ENCODE measurements around the gene MAB21L3.

MAB21L3 gene

DNA sequence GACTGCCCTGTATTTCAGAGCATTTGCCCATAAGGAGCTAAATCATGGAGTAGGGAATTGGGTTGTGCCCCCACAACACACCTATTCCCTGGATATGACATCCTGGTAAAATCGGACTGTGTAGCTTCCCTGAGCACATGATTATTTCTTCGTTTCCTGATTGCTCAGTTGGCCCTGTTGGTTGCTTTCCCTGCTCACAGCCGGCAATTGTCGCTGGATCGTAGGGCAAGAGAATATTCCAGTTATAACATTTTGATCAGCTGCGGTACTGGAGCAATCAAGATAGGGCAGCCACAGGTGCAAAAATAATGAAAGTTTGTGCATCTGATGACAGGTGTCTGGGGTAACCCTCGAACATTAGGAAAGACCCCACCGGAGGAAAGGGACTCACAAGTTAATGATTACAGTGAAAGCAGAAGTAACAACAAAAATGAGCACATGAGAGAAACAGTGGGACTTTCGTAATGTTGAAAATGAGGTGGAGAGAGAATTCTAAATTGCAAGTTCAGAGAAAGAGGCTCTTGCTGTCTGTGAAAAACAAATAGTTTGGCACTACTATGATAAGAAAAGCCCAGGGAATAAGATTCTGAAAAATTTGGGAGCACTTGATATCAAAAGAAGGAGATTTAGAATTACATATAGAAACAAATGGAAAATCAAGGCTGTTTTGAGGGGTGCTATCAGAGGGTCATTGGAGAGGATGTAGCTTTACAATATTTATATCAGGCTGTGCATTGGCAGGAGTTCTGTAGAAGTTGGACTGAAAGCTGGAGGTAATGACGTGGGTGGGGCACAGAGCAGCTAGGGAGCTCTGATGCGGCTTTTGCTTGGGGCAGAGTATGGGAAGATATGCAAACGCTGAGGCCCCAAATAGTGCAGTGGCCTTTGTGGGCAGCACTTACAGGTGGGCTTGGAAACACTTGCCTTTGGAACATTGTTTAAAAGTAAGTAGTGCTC, at the start of gene MAB21L3:
TSS of gene MAB21L3 (plus strand) at position 833 of the 957 bp plus-strand sequence. CDS start 1,217 bp downstream, outside the sequence.
- peak within 1 kb of the TSS; percentile 94 for H3K27ac ChIP-seq
- DNase-seq (ENCODE audit: low read depth, low spot score) = no peak

DNA sequence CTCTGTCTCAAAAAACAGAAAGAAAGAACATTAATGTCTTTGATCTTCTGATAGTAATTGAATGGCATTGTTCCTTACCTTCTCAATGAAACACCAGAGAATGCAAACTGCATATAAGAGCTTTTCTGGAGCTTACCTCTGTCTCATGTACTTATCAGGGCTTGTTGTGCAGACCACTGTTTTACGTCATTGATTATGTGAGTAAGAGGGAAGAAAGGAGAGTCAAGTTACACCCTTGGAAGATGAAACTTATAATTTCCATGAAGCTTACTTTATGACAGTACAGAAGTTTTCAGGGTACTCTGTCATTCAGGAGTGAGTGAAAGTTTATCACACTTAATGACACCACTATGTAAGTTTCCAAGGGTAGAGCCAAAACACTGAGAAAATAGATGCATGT, 49.0 kb upstream of the MAB21L3 start:
- DNase-seq (ENCODE audit: low read depth, low spot score) = no peak
- H3K27ac ChIP-seq = peak overlapping the region; percentile 85

DNA sequence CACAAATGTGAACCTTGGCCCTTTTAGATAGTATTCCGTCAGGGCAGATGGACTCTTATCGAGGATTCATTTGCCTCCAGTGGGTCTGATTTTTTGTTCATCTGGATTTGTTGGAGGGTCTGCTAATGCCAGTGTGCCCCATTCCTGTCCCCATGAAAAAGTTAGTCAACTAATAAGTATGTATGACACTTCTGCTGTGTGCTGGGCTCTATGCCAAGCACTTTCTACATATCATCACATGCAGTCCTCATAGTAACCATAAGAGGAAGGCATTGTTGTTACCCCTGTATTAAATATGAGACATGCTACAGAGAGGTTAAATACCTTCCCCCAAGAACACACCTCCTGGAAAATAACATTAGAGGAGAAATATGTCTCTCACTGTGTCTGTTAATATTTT, 46.6 kb upstream of the MAB21L3 start:
- DNase-seq (ENCODE audit: low read depth, low spot score) = no peak
- H3K27ac ChIP-seq = peak overlapping the region; percentile 85

DNA sequence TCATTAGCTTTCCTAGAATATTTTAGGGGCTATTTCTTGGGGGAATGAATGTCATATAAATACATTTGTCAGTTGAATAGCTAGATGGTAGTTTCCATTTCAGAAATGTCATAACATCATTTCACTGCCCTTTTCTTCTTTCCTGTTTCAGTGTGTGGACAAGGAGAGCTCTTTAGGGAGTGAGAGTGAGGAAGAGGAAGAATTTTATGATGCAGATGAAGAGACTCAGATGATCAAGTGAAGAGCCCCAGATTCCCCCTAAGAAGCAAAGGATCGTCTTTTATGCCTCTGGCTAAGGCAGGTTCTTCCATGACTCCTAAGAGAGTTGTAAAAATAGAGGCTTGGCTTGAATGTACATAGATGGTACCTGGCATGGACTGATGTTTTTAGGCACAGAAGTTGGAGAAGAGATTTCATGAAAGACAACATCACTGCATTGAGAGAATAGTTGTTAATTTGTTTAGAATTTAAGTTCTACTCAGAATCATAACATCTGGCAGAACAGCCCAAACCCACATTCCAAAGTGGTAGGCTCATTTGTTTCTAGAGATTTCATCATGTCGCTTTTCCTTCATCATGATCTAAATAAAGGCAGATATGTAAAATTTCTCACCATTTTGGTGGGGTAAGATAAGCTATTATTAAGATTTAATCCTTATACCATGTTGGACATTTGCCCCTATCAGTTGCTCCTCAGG, 44.2 kb upstream of the MAB21L3 start:
- H3K27ac ChIP-seq = peak overlapping the region; percentile 85
- no peak for DNase-seq (ENCODE audit: low read depth, low spot score)

DNA sequence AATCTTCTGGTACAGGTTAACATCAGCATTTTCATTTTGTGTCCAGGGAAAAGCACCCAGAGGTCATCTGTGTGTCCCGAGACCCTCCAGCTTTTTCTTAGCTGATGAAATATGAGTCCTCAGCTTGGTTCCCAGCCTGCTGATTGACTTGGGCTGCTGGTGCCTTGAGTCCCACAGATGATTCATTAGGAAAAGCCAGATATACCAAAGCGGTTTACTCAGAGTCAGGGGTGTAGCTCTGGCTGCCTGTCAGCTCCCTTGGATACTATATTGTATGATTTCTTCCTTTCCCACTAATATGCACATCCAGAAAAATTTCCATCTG, 43.7 kb upstream of the MAB21L3 start:
- H3K27ac ChIP-seq = peak overlapping the region; percentile 85
- no peak for DNase-seq (ENCODE audit: low read depth, low spot score)

DNA sequence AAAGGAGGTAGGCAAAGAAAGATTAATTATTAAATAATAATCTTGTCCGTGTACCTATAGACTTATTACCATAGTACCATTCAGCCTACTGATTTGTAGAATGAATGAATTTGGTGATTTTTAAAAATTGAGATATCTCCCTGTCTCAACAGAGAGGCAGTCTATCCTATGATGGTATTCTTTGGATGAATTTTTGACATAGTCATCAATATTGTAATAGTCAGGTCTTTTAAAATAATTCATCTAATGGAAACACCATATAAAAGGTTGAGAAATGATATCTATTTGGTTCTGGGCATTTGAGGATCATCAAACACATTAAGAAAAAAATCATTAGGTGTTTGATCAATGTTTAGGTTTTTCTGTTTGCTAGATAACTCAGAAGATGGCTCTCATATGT, 35.6 kb upstream of the MAB21L3 start:
- H3K27ac ChIP-seq = peak overlapping the region; percentile 21
- DNase-seq (ENCODE audit: low read depth, low spot score) = no peak

DNA sequence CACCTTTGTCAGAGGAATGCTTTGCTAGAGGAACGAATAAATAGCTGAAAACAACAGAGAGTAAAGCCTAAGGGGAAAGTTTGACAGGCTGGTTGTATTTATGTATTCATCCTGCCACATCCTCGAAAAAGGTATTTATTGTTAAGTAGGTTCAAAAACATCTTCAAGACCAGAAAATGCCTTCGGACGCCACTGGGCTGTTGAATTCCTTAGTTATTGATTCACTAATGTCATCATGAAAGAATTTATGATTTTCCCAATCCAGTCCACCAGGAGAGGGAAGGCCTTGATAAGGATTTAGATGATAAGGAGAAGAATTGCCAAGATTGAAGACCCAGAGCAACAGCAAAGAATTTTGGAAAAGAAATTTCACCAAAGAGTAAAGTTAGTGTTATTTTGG, 35.2 kb upstream of the MAB21L3 start:
- DNase-seq (ENCODE audit: low read depth, low spot score) = no peak
- H3K27ac ChIP-seq = peak overlapping the region; percentile 21

DNA sequence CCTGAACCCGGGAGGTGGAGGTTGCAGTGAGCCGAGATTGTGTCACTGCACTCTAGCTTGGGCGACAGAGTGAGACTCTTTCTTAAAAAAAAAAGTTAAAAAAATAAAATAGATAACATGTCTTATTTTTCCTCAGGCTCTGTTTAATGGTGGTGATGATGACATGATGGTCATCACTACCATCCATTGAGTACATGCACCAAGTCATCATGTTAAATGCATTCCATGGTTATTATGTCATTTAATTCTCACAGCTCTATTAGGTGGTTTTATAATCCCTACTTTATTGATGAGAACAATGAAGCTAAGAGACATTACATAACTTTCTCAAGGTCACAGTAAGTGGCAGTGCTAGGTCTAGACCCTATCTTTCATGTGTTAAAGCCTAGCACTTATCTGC, 34.4 kb upstream of the MAB21L3 start:
- no peak for DNase-seq (ENCODE audit: low read depth, low spot score)
- H3K27ac ChIP-seq = peak overlapping the region; percentile 21

DNA sequence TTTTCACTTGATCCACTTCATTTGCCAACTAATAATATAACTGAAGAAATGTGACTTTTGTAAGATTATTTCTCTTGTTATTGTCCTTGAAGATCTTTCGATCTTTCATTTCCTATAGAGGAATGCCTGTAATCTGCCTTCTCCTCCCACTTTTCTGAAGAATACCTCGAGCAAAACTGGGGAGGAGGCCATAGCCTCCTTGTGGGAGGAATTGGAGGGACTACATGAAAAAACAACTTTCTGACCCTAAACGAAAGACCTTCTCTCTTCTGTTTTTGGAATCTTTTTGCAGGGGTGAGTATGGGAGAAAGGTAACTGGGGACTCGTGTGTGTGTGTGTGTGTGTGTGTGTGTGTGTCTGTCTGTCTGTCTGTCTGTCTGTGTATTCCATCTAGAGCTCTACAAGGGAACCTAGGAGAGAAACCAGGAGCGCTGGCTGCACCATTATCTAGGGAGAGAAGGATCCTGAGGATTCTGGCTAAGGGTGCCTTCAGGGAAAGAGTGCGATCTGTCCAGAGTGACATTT, 32.4 kb upstream of the MAB21L3 start:
- no peak for DNase-seq (ENCODE audit: low read depth, low spot score)

DNA sequence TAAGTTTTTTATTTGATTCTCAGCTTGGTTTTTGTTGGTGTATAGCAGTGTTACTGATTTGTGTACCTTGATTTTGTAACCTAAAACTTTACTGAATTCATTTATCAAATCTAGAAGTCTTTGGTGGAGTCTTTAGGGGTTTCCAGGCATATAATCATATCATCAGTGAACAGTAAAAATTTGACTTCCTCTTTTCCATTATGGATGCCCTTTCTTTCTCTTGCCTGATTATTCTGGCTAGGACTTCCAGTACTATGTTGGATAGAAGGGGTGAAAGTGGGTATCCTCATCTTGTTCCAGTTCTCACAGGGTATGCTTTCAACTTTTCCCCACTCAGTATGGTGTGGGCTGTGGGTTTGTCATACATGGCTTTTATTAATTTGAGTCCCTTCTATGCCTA, 23.6 kb upstream of the MAB21L3 start:
- DNase-seq (ENCODE audit: low read depth, low spot score) = no peak
- H3K27ac ChIP-seq = no peak overlapping the region

More for the DNA sequence above, 32.4 kb upstream of the MAB21L3 start:
- H3K27ac ChIP-seq = no peak overlapping the region

DNA sequence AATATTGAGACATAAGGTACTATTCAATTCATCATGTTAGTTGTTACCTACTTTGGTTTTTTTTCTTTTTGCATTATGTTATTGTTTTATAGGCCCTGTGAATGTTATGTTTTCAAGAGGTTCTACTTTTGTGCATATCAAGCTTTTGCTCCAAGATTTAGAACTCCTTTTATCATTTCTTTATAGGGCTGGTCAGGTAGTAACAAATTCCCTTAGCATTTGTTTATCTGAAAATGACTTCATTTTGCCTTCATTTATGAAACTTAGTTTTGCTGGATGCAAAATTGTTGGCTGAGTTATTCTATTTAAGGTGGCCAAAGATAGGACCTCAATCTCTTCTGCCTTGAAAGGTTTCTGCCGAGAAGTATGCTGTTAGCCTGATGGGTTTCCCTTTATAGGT, 21.3 kb upstream of the MAB21L3 start:
- DNase-seq (ENCODE audit: low read depth, low spot score) = no peak
- H3K27ac ChIP-seq = no peak overlapping the region

DNA sequence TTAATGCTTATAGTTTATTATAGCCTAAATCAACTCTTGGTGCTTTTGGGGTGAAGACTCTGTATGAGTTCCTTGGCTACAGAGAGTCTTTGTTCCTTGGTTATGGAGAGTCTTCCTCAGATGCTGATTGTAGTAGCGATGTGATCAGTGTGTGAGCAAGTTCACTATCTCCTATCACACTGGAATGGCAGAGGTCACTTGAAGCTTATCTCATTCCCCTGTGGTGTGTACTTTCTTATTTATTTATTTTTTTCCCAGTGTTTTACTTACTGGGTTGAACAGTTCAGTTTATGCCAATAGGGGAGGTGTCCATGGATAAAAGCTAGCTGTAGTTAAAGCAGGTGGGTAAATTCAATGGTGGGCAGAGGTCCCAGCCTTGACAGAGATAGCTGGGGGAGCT, 20.1 kb upstream of the MAB21L3 start:
- DNase-seq (ENCODE audit: low read depth, low spot score) = no peak
- no peak overlapping the region for H3K27ac ChIP-seq

DNA sequence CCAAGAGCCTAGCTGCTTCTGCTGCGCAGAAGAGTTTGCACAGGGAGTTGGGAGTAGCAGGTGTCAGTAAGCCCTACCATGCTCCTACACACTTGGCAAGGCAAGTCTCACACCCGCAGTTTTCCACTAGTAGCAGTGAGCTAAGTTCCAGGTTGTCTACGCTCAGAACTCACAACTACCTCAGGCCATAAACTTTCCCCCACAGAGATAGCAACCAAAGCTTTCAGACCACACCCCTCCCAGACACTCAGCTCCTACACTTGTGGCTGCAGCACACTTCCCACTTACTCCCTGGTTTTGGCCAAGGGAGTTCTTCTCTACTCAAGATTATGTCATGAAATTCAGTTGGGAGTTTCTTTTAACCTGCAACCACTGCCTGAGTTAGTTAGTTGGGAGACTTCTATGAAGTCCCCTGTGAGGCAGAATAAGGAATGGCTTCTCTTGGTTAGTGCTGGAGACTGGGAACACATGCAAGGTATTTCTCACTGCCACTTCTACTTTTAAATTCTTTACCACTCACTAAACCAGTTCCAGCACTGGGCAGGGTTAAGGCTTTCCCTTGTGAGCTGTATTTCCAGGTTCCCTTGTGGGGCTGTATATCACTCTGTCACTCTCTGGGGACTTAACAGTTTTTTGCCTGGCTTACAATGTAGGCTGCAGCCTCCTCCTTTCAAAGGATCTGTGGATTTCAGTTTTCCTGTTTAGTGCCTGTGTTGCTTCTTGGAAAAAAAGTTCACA, 18.3 kb upstream of the MAB21L3 start:
- no peak for DNase-seq (ENCODE audit: low read depth, low spot score)
- H3K27ac ChIP-seq = no peak overlapping the region

DNA sequence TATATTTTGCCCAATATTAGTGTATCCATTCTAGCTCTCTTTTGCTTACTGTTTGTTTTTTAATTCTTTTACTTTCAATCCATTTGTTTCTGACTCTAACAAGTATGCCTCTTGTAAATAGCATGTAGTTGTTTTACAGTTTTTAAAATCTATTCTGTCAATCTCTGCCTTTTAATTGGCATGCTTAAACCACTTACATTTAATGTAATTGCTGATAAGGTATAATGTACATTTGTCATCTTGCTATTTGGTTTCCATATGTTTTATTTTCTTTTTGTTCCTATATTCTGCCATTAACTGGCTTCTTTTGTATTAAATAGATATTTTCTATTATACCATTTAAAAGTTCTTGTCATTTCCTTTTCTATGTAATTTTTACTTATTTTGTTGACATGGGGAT, 16.2 kb upstream of the MAB21L3 start:
- H3K27ac ChIP-seq = no peak overlapping the region
- DNase-seq (ENCODE audit: low read depth, low spot score) = no peak

DNA sequence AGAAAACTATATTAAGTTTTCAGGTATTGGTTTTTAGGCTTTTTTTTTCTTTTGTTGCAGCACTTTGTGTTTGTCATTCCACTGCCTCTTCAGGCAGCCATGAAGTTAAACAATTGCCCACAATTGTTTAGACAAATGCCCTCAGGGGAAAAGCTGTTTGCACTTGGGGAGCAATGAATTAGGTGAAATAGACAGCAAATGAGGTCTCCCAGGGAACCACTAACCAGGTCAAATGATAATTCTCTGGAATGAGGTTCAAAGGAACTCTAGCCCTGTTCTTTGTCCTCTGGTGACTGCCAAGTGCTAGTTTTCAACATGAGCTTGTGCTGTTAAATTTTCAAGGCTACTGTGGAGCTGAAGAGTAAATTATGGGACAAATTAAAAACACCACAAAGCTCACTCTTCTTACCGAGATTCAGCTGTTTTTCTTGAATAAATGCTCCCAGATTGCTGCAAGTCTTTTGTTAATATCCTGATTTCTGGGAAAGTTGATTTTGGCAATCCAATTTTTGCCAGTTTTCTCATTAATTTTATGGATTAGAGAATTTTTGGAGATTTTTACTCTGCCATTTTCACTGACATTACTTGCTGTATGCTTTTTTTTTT, 15.1 kb upstream of the MAB21L3 start:
- H3K27ac ChIP-seq = no peak overlapping the region
- DNase-seq (ENCODE audit: low read depth, low spot score) = no peak

DNA sequence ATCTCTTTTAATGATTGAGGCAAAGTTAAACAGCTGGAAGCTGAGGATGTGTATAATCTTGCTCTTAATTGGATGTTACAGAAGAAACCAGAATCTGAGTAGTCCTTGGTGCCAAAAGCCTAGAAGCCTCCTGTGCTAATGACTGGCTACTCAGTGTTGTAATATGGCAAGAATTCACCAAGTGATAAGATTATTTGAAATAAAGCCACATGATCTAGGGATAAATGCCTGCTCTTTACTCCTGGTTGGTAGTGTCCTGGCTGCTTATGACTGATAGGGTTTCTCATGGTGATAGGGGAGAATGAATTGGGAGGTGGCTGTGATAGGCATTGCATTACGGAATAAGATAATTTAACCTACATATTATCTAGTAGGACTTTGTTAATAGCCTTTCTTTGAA, 13.6 kb upstream of the MAB21L3 start:
- no peak overlapping the region for H3K27ac ChIP-seq
- DNase-seq (ENCODE audit: low read depth, low spot score) = no peak

DNA sequence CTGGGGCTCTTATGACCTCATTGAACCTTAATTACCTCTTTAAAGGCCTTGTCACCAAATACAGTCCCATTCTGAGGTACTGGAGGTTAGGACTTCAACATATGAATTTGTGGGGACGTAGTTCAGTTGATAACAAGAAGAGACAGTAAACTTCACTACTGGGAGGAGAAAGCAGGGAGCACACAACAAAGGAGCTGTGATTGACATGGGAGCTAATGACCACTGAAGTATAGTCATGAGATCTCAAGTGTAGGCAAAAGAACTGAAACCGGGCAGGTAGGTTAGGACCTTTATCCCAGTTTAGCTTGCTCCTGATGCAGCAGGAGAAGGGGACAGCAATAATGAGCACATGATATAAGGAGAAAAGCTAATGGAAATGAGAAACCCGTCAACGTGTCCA, 11.8 kb upstream of the MAB21L3 start:
- H3K27ac ChIP-seq = no peak overlapping the region
- no peak for DNase-seq (ENCODE audit: low read depth, low spot score)

DNA sequence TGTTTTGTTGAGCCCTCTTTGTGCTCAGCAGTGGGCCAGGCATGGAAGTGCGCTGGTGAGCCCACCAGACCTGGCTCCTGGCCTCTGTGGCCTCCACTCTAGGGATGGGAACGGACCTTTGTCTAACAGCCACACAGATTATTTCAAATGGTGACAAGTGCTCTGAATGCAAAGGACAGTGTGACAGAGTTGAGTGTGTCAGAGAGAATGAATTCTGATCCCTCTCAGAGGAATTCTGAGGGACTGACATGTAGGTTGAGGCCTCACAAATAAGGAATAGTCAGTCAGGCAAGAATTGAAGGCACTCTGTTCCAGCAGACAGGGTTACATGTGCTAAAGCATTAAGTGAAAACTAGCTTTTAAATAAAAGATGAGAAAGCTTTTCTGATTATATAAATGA, 11.3 kb upstream of the MAB21L3 start:
- H3K27ac ChIP-seq = no peak overlapping the region
- no peak for DNase-seq (ENCODE audit: low read depth, low spot score)

DNA sequence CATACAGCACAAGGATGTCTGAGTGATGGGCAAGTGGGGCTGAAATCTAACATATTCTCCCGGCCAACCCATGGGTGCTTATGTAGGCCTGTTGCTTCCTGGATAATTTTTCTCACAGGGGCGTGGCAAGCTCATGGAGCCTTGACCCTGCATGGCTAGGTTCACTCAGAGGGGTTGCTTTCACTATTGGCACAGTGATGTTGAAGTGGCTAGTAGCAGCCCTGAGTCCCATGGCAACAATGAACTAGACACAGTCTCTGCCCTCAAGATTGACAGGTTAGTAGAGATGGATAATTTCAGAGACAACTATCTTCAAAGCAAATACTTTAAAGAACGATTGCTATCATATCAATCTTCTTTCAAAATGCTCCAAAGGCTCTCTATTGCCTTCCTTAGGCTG, 6.5 kb upstream of the MAB21L3 start:
- no peak overlapping the region for H3K27ac ChIP-seq
- no peak for DNase-seq (ENCODE audit: low read depth, low spot score)

DNA sequence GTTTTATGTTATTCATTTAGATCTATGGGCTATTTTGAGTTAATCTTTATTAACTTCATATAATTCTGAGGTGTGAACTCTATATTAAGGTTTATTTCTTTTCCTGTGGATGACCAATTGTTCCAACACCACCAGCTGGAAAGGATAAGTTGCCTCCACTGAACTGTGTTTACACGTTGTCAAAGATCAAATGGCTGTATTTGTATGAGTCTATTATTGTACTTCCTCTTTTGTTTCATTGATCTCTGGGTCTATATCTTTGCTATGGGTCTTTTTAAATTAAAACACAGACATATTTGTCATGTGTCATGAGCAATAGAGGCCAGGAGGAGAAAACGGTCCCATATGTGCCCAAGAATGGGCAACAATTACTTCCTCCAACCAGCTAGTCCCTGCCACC, 5.2 kb upstream of the MAB21L3 start:
- H3K27ac ChIP-seq = no peak overlapping the region
- no peak for DNase-seq (ENCODE audit: low read depth, low spot score)
